Loucy (cell line): ENCODE results near the gene C16orf74.

Experiments
- H2AFZ ChIP-seq: fragments of 200-600 bp; sonication (generic); 2 replicates; pipeline ENCODE4 v1.6.0; 2016; ENCODE audit warnings: antibody characterized with exemption, mild to moderate bottlenecking, low read length, moderate library complexity
- H3F3A ChIP-seq: fragments of 200-600 bp; 2 replicates; pipeline ENCODE4 v1.6.0; 2016; ENCODE audit warnings: antibody characterized with exemption, low read depth, mild to moderate bottlenecking
- H3K27me3 ChIP-seq: fragments of 200-600 bp; sonication (generic); 2 replicates; pipeline ENCODE4 v1.6.1; 2014; ENCODE audit warnings: low read length, mild to moderate bottlenecking; ENCODE audit not compliant: insufficient read depth, poor library complexity, severe bottlenecking
- H3K36me3 ChIP-seq: fragments of 200-600 bp; sonication (generic); 2 replicates; pipeline ENCODE4 v1.6.1; 2016; ENCODE audit warnings: low read length; ENCODE audit not compliant: insufficient read depth
- H3K4me1 ChIP-seq: fragments of 200-600 bp; sonication (generic); 2 replicates; pipeline ENCODE4 v1.5.1; 2014; ENCODE audit warnings: low read length, mild to moderate bottlenecking; ENCODE audit not compliant: insufficient read depth, poor library complexity, severe bottlenecking
- H3K4me2 ChIP-seq: fragments of 200-600 bp; sonication (generic); 2 replicates; pipeline ENCODE4 v1.6.0; 2014; ENCODE audit warnings: antibody characterized with exemption, low read length, low read depth, mild to moderate bottlenecking; ENCODE audit not compliant: poor library complexity, severe bottlenecking
- H3K4me3 ChIP-seq: fragments of 200-600 bp; sonication (generic); 2 replicates; pipeline ENCODE4 v1.5.1; 2014; ENCODE audit warnings: low read length, mild to moderate bottlenecking, mixed read lengths; ENCODE audit not compliant: poor library complexity, severe bottlenecking
- H3K79me2 ChIP-seq: fragments of 200-600 bp; sonication (generic); 2 replicates; pipeline ENCODE4 v1.6.1; 2014; ENCODE audit warnings: low read length; ENCODE audit not compliant: insufficient read depth
- H3K9ac ChIP-seq: fragments of 200-600 bp; sonication (generic); 2 replicates; pipeline ENCODE4 v1.6.0; 2014; ENCODE audit warnings: mild to moderate bottlenecking, low read depth, low read length, moderate library complexity; ENCODE audit not compliant: poor library complexity, severe bottlenecking
- H3K9me2 ChIP-seq: fragments of 200-600 bp; sonication (generic); replicated peaks from 2 replicates; pipeline ENCODE4 v1.6.1; 2016; ENCODE audit warnings: low read depth, low read length, mixed read lengths
- H3K9me3 ChIP-seq: fragments of 200-600 bp; sonication (generic); 2 replicates; pipeline ENCODE4 v1.6.1; 2014; ENCODE audit warnings: mild to moderate bottlenecking, antibody characterized with exemption, low read length, low read depth; ENCODE audit not compliant: insufficient read depth
- H4K20me1 ChIP-seq: fragments of 200-600 bp; sonication (generic); 2 replicates; pipeline ENCODE4 v1.6.0; 2014; ENCODE audit warnings: antibody characterized with exemption, low read length, mild to moderate bottlenecking; ENCODE audit not compliant: insufficient read depth, poor library complexity, severe bottlenecking
- CTCF ChIP-seq: fragments of 200-600 bp; sonication (generic); conservative IDR thresholded peaks from 2 replicates; pipeline ENCODE4 v1.5.1; 2014; ENCODE audit warnings: mild to moderate bottlenecking, antibody characterized with exemption, low read length
- EZH2phosphoT487 ChIP-seq: fragments of 200-600 bp; IDR thresholded peaks from 2 replicates; pipeline ENCODE4 v1.6.1; 2018; ENCODE audit warnings: antibody characterized with exemption, mild to moderate bottlenecking, moderate library complexity, borderline replicate concordance

The C16orf74 gene

GRCh38 chr16:85746460-85747215 is 4.3 kb downstream of the C16orf74 start:
- H3F3A ChIP-seq, result no peaks in the 10 kb centered on the region
- H3K9me2 ChIP-seq, result no peaks in the 10 kb centered on the region
- TF ChIP-seq EZH2phosphoT487, result no peak
- TF ChIP-seq CTCF, result no peak
- H3K27me3 ChIP-seq, result no peaks in the 10 kb centered on the region
- H3K4me3 ChIP-seq, result no peak overlapping the region
- no peaks in the 10 kb centered on the region for H4K20me1 ChIP-seq
- H3K79me2 ChIP-seq, result no peaks in the 10 kb centered on the region
- H3K9ac ChIP-seq, result no peak overlapping the region
- H2AFZ ChIP-seq, result no peak overlapping the region
- no peaks in the 10 kb centered on the region for H3K9me3 ChIP-seq
- no peak overlapping the region for H3K4me2 ChIP-seq
- no peaks in the 10 kb centered on the region for H3K36me3 ChIP-seq
- H3K4me1 ChIP-seq, result no peaks in the 10 kb centered on the region

GRCh38 chr16:85738923-85739715 is 11.8 kb downstream of the C16orf74 start:
- Histone ChIP-seq H3K4me1 (peaks cover 3% of the 10 kb centered on the region), H3K4me3 (no peak overlapping the region), H3K9me2 (no peaks in the 10 kb centered on the region), H4K20me1 (no peaks in the 10 kb centered on the region), H3K79me2 (no peaks in the 10 kb centered on the region), H3K36me3 (no peaks in the 10 kb centered on the region), H3K27me3 (no peaks in the 10 kb centered on the region), H3F3A (no peaks in the 10 kb centered on the region), H3K4me2 (no peak overlapping the region), H3K9ac (no peak overlapping the region), H3K9me3 (no peaks in the 10 kb centered on the region), H2AFZ (no peak overlapping the region)
- no peak for TF ChIP-seq CTCF
- no peak for TF ChIP-seq EZH2phosphoT487

GRCh38 chr16:85736921-85737320 is 14.0 kb downstream of the C16orf74 start:
- H3K4me2 ChIP-seq, result no peak overlapping the region
- TF ChIP-seq CTCF (no peak), EZH2phosphoT487 (no peak)
- no peak overlapping the region for H3K4me3 ChIP-seq

More at GRCh38 chr16:85736921-85737320, 14.0 kb downstream of the C16orf74 start:
- Histone ChIP-seq H3K36me3 (no peaks in the 10 kb centered on the region), H3K9ac (no peak overlapping the region), H3K79me2 (no peaks in the 10 kb centered on the region), H3K9me3 (no peaks in the 10 kb centered on the region), H3K4me1 (peaks cover 3% of the 10 kb centered on the region), H4K20me1 (no peaks in the 10 kb centered on the region), H3K9me2 (no peaks in the 10 kb centered on the region), H2AFZ (no peak overlapping the region), H3K27me3 (no peaks in the 10 kb centered on the region), H3F3A (no peaks in the 10 kb centered on the region)
